Stimulated activated CD4-positive, alpha-beta T cell treated with anti-CD3 and anti-CD28 coated beads, Interleukin-1b, Interleukin-23, amount 100 ng/mL, for 4 hours (primary cell): Measurements from ENCODE around the gene HIBCH.
"Not testable (repeated sequence)": the region's sequence is repeated elsewhere in the genome, so short reads cannot be mapped to it uniquely, and the experiment has no call there.

ENCODE experiments used
- DNase-seq, 2 donors: peaks; one replicate each; pipeline ENCODE4 v3.0.0-alpha.2; 2020; ENCODE audit warnings: low read depth in 2 of 2

The HIBCH gene, protein sequence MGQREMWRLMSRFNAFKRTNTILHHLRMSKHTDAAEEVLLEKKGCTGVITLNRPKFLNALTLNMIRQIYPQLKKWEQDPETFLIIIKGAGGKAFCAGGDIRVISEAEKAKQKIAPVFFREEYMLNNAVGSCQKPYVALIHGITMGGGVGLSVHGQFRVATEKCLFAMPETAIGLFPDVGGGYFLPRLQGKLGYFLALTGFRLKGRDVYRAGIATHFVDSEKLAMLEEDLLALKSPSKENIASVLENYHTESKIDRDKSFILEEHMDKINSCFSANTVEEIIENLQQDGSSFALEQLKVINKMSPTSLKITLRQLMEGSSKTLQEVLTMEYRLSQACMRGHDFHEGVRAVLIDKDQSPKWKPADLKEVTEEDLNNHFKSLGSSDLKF

DNA sequence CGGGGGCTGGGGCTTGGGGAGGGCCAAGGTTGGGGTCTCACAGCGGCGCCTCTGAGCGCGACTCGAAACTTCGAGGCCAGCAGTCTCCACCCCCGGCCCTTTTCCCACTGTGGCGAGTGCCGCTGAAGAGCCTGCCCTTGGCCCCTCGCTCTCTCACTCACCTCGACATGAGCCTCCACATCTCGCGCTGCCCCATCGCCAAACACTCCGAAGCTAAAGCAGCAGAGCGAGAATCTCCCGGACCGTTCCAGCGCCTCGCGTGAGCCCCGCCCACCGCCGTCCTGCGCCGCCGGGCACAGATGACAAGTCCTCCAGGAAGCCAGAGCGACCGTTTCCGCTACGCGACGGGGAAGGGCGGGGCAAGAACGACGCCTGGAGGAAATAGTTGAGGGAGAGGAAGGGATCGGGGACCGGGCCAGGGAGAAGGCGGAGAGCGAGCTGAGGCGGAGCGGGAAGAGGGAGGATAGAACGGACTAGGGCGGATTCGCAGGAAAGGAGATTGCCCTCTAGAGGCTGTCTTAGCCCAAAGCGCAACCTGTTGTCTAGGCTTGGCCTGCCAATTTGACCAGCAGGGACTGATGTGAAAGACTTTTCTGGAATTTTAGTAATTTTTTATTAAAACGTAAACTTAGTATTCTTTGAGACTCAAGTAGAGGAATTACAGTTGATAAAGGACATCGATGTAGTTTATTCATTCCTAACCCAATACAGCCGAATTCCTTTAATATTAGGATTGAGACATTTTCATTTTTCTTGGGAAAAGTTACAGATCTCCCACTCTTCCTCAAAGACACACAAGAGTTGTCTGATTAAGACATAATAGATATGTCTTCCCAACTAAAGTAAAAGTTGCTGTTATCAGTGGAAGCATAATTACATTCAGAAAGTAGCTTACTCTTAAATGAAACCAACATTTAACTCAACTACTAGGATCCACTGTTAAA, at the start of gene HIBCH:
TSS of gene HIBCH (minus strand) at position 272 of the 944 bp plus-strand sequence. CDS start at position 196, 76 bp downstream.
- DNase-seq: peak; percentile 73 to 87

DNA sequence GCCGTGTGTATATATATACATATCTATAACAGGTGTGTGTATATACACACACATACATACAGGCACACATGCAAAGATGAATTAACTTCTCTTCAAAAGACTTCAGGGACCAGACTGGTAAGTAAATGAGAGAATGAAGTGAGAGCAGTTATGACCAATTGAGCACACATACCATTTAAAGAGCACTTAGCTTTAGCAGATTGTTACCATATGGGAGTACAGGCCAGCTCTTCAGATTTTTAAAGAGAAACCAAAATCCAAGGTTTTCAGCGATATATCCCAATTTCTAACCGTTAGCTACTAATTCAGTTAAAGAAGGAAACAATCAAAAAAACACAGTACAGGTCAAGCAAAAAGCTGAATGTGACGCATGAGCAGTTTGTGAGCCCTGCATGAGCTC, 47.5 kb upstream of the HIBCH start:
- no peak for DNase-seq

- no peak for DNase-seq
These were observed 46.7 kb upstream of the HIBCH start for GRCh38 chr2:190366248-190366753.

- DNase-seq: no peak
These were observed 46.0 kb upstream of the HIBCH start for GRCh38 chr2:190365499-190366204.

DNA sequence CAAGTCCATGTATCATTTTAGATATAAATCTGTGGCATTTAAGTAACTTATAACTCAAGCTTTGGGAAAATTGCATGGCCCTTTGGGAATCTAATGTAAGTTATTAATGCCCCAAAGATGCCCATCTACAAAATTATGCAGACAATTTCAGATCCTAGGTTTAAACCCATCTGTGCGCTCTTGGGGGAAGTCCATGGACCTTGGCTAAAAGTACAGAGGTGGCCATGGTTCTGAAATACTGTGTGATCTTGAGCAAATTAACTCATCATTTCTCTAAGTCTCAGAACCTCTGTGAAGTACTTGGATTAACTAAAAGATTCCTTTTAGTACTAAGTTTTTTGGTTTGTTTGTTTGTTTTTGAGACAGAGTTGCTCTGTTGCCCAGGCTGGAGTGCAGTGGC, 43.3 kb upstream of the HIBCH start:
- no peak for DNase-seq

DNA sequence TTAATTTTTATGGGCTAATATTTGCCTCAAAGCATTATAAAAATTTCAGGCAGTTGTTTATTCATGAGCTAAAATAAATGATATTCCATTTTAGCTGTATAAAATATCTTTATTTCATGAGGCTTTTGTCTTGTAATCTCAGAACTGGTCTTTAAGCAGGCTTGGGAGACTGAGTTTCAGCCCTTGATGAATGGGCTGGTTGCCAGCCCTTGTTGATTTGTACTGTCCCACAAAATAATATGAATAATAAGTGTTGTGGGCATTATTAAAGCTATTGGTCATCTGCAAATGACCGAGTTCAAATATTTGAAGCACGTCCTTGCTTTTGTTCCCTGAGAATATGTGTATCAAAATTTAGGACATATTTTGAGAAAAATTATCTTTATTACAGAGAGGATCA, 41.9 kb upstream of the HIBCH start:
- DNase-seq: no peak

- DNase-seq: no peak
These were observed 41.3 kb upstream of the HIBCH start for GRCh38 chr2:190360965-190361364.

- no peak for DNase-seq
These were observed 40.9 kb upstream of the HIBCH start for GRCh38 chr2:190360561-190360960.

DNA sequence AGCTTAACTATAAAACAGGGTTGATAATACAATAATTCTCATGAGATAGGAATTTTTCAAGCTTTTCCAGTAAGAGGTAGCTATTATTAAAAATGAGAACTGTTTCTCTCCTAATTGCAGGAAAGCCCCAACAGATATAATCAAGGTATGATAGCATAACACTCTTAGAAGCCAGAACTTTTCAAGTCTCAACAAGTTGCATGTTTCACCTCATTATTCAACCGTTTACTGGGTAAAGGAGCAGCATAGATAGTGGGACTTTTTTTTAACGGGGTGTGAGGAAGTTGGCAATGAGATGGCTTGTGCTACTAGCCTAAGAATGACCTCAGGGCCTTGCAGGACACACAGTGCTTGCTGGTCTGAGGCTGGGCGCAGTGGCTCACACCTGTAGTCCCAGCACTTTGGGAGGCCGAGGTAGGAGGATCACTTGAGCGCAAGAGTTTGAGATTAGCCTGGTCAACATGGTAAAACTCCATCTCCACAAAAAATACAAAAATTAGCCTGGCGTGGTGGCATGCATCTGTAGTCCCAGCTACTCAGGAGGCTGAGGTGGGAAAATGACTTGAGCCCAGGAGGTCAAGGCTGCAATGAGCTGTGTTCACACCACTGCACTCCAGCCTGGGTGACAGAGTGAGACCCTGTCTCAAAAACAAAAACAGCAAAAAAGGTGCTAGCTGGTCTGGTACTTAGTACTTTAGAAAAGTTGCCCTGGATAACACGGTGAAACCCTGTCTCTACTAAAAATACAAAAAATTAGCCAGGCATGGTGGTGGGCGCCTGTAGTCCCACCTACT, 39.2 kb upstream of the HIBCH start:
- not testable (repeated sequence) for DNase-seq

DNA sequence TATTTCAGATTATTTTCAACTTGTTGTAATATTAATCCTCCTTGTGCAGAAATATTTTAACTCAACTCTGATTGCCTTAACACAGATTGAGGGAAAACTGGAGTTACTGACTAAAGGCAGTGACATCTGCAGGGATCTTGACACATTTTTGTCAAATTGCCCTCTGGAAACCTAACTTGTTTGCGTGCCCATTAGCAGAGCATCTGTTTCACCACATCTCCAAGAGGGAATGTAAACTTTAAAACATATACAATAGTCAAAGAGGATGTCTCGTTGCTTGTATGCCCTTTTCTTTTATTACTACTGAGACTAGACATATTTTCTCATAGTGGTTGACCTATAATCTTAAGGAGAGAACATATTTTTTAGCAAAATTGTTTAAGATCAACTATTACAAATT, 38.0 kb upstream of the HIBCH start:
- no peak for DNase-seq

DNA sequence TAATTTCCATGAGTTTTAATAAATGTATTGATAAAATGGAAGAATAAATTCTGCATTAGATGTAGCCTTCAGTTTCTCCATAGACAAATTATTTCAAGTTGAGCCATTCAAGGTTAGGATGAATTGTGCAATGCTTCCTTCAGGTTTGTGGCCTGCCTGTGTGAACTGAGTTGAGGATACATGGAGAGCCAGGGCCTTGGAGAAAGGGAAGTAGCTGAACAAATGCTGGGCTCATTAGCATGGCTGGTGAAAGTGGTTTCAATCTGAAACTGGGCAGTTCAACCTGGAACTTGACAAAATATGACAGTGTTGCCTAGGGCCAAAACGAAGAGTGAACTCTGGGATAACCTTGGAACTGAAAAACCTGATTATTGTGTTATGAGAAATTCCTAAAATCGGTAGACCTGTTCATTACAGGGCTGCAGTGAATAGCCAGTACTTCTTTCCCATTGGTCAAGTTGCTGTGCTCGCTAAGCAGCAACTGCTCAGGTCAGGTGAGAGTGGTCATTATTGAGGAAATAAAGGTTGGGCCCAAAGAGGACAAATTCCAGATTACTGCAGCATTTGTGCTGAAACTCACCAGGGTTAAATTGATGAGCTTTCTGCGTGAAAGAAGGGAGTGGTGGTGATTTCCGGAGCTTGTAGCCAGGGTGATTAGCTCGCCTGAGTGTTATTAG, 36.5 kb upstream of the HIBCH start:
- DNase-seq: no peak

DNA sequence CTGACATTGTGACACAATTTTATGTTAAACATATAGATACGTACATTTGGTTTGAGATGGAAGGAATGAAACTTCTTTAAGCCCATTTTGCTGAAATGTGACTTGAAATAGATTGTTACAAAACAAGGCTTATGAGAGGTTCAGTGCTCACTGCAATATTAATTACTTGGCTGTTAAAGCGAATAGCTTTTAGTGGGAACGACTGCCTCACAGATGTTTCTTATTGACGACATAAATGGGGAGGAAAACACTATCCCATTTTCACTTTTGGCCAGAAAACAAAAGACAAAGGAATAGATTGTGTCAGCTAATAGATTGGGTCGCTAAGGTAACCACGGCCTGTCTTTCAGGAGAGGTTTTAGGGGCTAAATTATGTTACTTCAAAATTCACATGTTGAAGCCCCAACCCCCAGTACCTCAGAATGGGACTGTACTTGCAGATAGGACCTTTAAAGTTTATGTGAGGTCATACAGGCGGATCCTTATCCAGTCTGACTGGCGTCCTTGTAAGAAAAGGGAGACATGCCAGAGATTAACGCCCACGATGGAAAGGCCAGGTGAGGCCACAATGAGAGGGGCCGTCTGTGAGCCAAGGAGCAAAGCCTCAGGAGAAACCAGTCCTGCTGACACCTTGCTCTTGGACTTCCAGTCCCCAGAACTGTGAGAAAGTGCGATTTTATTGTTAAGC, 34.5 kb upstream of the HIBCH start:
- no peak for DNase-seq

DNA sequence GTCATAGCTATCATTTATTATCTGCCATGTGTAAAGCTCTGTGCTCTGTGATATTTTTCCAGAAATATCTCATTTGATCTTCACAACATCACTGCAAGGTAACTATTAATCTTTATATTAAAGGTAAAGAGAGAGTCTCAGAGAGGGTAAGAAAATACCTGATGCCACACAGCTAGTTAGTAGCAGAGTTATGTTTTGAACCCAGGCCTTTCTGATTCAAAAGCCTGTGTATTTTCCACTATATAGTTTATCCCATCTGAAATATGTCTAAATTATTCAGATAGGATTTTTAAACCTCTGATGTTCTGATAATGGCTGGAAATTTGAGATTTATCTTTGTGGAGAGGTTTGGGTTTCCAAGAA, 33.9 kb upstream of the HIBCH start:
- no peak for DNase-seq

- DNase-seq: no peak
These were observed 33.3 kb upstream of the HIBCH start for GRCh38 chr2:190352668-190353536.

- DNase-seq: no peak
These were observed 32.3 kb upstream of the HIBCH start for GRCh38 chr2:190351955-190352354.

DNA sequence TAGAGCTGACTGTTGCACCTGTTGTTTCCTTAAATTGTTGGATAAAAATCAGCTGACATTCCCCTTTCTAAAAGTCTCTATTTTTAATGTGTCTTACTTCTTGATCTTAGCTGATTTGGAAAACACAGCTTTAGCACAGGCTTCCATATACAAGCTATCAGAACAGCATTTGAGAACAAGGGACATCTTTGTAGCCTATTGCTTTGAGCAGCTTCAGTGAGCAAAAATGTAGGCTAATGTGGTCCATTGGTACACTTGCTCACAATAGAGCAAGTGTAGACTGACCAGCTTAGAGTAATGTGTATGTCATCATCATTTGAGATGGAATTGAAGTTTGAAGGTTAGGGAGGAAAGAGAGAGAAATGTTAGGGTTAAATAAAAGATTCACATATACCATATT, 30.7 kb upstream of the HIBCH start:
- DNase-seq: no peak

- DNase-seq: no peak
These were observed 24.7 kb upstream of the HIBCH start for GRCh38 chr2:190344276-190344827.

DNA sequence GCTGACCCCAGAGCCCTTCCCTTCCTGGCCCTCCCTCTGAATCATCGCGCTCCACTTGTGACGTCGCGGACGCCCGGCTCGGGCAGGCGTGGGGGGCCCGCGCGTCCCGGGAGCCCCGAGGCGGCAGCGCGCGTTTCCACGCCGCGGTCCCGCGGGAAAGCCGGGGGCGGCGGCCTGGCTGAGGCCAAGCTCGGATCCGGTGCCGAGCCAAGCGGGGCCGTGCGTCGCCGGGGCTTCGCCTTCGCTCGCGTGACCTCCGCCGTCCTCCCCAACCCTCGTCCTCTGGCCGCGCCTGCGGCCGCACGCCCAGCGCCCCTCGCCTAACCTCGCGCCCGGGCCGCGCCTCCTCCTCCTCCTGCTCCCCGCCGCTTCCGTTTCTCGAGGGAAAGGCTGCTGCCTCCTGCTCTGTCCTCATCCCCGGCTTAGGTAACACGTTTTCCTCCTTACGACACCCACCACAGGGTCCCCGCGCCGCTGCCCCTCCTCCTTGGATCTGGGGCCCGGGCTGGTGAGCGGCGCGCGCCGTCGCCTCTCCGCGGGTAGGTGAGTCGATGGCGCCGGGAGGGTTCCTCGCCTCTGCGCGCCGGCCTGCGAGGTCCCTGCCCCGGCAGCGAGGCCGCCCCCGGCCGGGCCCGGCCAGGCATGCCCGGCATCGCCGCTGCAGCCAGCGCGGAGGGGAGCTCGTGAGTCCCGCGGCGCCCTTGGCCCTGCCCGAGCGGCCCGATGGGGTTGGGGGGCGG, 24.1 kb upstream of the HIBCH start, which contains the start of gene INPP1:
TSS of gene INPP1 (plus strand) at position 54 of the 740 bp plus-strand sequence. CDS start 16,514 bp downstream, outside the sequence.
- DNase-seq: peak; percentile 15 to 43
